Measurements from ENCODE around the gene PLEKHB1. TPM values are rescaled to one million over a fixed set of nuclear protein-coding genes. Genes with fewer than 3 reads are reported as not detected.
"Not testable (repeated sequence)": the region's sequence is repeated elsewhere in the genome, so short reads cannot be mapped to it uniquely, and the experiment has no call there.

PLEKHB1 gene
- total RNA-seq, 1 donor from 2014 or later, result 0.20 TPM

DNA sequence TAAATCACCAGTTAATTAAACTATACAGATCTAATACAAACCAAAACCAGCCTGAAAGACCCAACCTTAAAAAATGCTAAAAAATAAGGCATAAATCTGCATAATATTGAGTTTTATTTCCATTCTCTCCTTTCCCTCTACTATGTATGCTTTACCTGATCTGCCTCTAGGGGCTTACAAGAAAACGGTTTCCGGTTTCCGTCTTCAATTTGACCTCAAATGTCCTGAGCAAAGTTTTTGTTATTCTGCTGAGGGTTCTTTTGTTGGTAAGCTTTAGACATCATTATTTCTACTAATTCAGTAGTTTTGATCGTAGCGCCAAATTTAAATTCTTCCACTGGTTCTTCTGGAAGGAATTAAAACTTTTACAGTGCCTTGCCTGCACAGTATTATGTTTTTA lies 30.2 kb downstream of the PLEKHB1 start:
- not testable (repeated sequence) for DNase-seq

DNA sequence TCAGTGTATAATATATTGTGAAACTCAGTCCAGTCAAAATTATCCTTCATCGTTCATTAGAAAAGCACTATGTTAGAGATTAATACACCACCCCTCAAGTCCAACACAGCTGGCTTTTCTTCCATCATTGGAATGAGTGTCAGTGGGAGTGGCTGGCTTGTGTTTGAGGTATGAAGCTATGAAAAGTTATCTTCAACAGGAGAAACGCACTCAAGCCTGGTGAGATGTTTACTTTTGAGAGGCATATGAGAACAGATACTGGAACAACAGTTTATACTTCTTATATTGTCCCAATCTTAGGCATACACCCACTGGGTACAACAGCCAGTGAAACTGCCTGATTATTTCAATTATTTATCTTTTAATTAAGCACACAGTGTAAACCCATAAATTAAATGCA lies 34.3 kb downstream of the PLEKHB1 start:
- no peak for DNase-seq

DNA sequence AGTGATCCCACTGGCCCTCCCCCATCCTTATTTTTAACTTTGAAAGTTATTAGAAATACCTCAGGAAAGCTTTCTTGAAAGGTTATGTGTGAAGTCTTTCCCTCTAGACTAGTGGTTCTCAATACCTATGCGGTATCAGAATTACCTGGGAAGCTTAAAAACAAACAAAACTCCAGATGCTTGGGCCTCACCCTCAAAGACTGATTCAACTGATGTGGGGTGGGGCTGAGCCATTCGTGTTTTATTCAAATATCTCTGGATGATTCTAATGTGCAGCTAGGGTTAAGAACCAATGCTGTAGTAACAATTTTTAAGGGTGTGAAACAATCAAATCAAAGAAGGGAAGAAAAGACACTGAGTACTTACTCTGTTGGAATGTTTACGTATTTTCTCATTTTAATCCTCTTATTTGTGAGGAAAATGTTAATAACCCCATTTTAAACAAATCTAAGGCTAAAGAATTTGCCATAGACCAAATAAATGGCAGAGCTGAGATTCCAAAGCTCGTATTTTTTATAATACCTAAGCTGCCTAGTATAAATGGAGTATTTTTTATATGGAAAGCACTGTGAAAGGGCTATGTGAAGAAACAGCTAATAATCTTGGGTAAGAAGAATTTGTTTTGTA lies 47.6 kb downstream of the PLEKHB1 start:
- no peak for DNase-seq

DNA sequence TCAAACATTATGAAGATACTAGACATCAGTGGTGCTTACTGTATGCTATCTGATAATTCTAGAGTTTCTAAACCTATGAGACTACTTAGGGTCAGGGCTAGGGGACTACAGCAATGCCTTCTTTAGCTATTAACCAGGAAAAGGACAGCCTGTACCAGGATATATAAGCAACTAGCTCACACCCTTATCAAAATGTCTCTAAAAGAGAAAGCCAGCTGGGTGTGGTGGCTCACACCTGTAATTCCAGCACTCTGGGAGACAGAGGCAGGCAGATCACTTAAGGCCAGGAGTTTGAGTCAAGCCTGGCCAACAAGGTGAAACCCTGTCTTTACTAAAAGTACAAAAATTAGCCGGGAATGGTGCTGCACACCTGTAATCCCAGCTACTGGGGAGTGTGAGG lies 58.7 kb downstream of the PLEKHB1 start:
- no peak for DNase-seq

DNA sequence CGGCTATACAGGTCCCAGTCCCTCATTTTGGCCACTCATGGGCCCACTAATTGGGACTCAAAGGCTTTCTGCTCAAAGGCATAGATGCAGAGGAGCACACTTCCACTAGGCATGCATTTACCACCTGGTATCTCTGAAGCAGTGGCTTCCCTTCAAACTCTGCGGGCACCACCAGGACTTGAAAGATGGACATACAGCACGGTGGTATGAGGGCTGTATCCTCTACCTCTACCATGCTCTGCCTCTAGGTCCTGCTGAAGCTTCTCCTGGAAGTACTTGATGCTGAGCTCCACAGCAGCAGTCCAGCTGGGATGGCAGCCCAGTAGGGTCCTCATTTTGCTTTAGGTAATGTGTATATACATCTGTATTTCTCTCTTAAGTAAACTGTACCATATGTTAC lies 64.6 kb downstream of the PLEKHB1 start:
- no peak for DNase-seq

Other genes starting within 250 kb of the PLEKHB1 start
- 18.1 TPM for gene FAM168A, start 48.5 kb upstream of the PLEKHB1 start, total RNA-seq
- 82.4 TPM for gene RAB6A, start 114.5 kb downstream of the PLEKHB1 start, total RNA-seq
- gene MRPL48, start 141.3 kb downstream of the PLEKHB1 start, total RNA-seq, result 30.6 TPM
- gene COA4, start 230.3 kb downstream of the PLEKHB1 start, total RNA-seq, result 27.0 TPM
- gene PAAF1, start 230.4 kb downstream of the PLEKHB1 start, total RNA-seq, result 14.3 TPM

Data from skin of body (tissue), 2 donors.